ENCODE measurements around the gene NOP9. TPM values are rescaled to one million over a fixed set of nuclear protein-coding genes. Genes with fewer than 3 reads are reported as not detected.

The NOP9 gene
- total RNA-seq, 2 experiments from 2014 or later = 25.9 to 27.5 TPM

GRCh38 chr14:24339284-24340151 is 39.9 kb downstream of the NOP9 start, which contains the start of gene RIPK3:
Gene RIPK3, minus strand, starts transcription at chr14:24339991. Its CDS starts 165 bp downstream, at chr14:24339826.
- TF ChIP-seq CTCF (IDR thresholded peaks at IDR 0.05) = no peak
- H3K4me3 Mint-ChIP-seq = peak within 1 kb of the TSS; percentile 94
- Histone ChIP-seq H3K4me1 (ENCODE audit: insufficient read depth, low read length) (peaks cover 46% of the 10 kb centered on the region), H3K27me3 (ENCODE audit: control insufficient read depth in 1 of 2, insufficient read depth in 2 of 2, low read length in 2 of 2) (peaks cover 11% of the 10 kb centered on the region in 2 experiments), H3K27ac (ENCODE audit: low read depth in 1 of 2, low read length in 2 of 2) (peak within 1 kb of the TSS in 1 of 2 donors; percentile 64), H3K4me3 (ENCODE audit: low read length) (peak within 1 kb of the TSS; percentile 94), H3K36me3 (ENCODE audit: insufficient read depth, low read length) (peaks cover 13% of the 10 kb centered on the region), H3K9me3 (ENCODE audit: control insufficient read depth in 1 of 2, insufficient read depth in 1 of 2, low read length in 2 of 2) (no peaks in the 10 kb centered on the region)
- CTCF ChIA-PET = interaction anchor here (0.7 to 2.3 kb wide), 5 partner anchors 7 to 751 kb away, joined by 3 to 7 read pairs (median 5); partner anchors contain the start of gene CIDEB
- H3K36me3 Mint-ChIP-seq (ENCODE audit: low read depth) = peaks cover 45% of the 10 kb centered on the region
- ATAC-seq (ENCODE audit: poor library complexity) (peak; percentile 93), DNase-seq (peak; percentile 52 to 83 (median 72))
- intact Hi-C loops (cut with DNase I, micrococcal nuclease) = loop anchor here in 1 of 2 experiments (10.0 kb wide), 1 partner anchor 335 kb away; no protein-coding TSS in a partner anchor
- H3K27me3 Mint-ChIP-seq = peaks cover 31% of the 10 kb centered on the region
- no peaks in the 10 kb centered on the region for H3K9me3 Mint-ChIP-seq
- H3K4me1 Mint-ChIP-seq (ENCODE audit: low read depth) = peaks cover 31% of the 10 kb centered on the region
- H3K27ac Mint-ChIP-seq = peak within 1 kb of the TSS; percentile 82
- POLR2A ChIA-PET = interaction anchor here (0.7 to 11.3 kb wide), 8 partner anchors 13 to 97 kb away, joined by 3 to 270 read pairs (median 4); partner anchors contain the start of genes CBLN3, KHNYN, LTB4R and RABGGTA

- H3K27me3 Mint-ChIP-seq = peaks cover 29% of the 10 kb centered on the region
- peaks cover 13% of the 10 kb centered on the region for H3K36me3 ChIP-seq (ENCODE audit: insufficient read depth, low read length)
- no peak overlapping the region for H3K4me3 ChIP-seq (ENCODE audit: low read length)
- no peak for TF ChIP-seq CTCF (IDR thresholded peaks at IDR 0.05)
- no peak overlapping the region for H3K27ac Mint-ChIP-seq
- peaks cover 36% of the 10 kb centered on the region for H3K4me1 ChIP-seq (ENCODE audit: insufficient read depth, low read length)
- no peaks in the 10 kb centered on the region for H3K9me3 ChIP-seq (ENCODE audit: control insufficient read depth in 1 of 2, insufficient read depth in 1 of 2, low read length in 2 of 2)
- peak overlapping the region; percentile 94 for H3K4me3 Mint-ChIP-seq
- DNase-seq (no peak), ATAC-seq (ENCODE audit: poor library complexity) (no peak)
- ChIA-PET POLR2A (interaction anchor here (0.9 to 11.3 kb wide), 5 partner anchors 27 to 98 kb away, joined by 3 to 270 read pairs (median 5); partner anchors contain the start of genes CBLN3, KHNYN, RABGGTA and TINF2), CTCF (interaction anchor here (0.9 to 2.3 kb wide), 4 partner anchors 8 to 752 kb away, joined by 3 to 7 read pairs (median 6); partner anchors contain the start of gene CIDEB)
- intact Hi-C loops (cut with DNase I, micrococcal nuclease) = no loop called here
- peaks cover 21% of the 10 kb centered on the region for H3K4me1 Mint-ChIP-seq (ENCODE audit: low read depth)
- peaks cover 3 to 6% of the 10 kb centered on the region in 2 experiments for H3K27me3 ChIP-seq (ENCODE audit: control insufficient read depth in 1 of 2, insufficient read depth in 2 of 2, low read length in 2 of 2)
- H3K27ac ChIP-seq (ENCODE audit: low read depth in 1 of 2, low read length in 2 of 2) = no peak overlapping the region
- H3K36me3 Mint-ChIP-seq (ENCODE audit: low read depth) = peaks cover 38% of the 10 kb centered on the region
- no peaks in the 10 kb centered on the region for H3K9me3 Mint-ChIP-seq
Observed at GRCh38 chr14:24340606-24341005, 41.0 kb downstream of the NOP9 start.

DNA sequence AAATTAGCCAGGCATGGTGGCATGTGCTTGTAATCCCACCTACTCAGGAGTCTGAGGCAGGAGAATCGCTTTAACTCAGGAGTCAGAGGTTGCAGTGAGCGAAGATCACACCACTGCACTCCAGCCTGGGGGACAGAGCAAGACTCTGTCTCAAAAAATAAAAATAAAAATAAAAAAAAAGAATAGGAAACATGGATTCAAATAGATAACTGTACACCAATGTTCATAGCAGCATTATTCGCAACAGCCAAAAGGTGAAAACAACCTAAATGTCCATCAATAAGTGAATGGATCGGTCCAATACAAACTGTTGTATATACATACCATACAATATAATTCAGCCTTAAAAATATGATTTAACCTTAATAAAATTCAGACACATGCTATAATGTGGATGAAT is 43.2 kb downstream of the NOP9 start:
- peaks cover 15% of the 10 kb centered on the region for H3K36me3 Mint-ChIP-seq (ENCODE audit: low read depth)
- peaks cover 33% of the 10 kb centered on the region for H3K27me3 Mint-ChIP-seq
- no peaks in the 10 kb centered on the region for H3K9me3 ChIP-seq (ENCODE audit: control insufficient read depth in 1 of 2, insufficient read depth in 1 of 2, low read length in 2 of 2)
- H3K9me3 Mint-ChIP-seq = no peaks in the 10 kb centered on the region
- no peak overlapping the region for H3K27ac Mint-ChIP-seq
- DNase-seq = no peak
- peaks cover under 1% of the 10 kb centered on the region for H3K36me3 ChIP-seq (ENCODE audit: insufficient read depth, low read length)
- no peak for TF ChIP-seq CTCF (IDR thresholded peaks at IDR 0.05)
- peaks cover 18% of the 10 kb centered on the region for H3K4me1 Mint-ChIP-seq (ENCODE audit: low read depth)
- ChIA-PET POLR2A (interaction anchor here (11.3 kb wide), 1 partner anchor 90 kb away, joined by 270 read pairs; the partner anchor contains the start of genes CBLN3 and KHNYN), CTCF (interaction anchor here (0.7 to 1.1 kb wide), 3 partner anchors 9 to 12 kb away, joined by 3 read pairs; no protein-coding TSS in a partner anchor)
- ATAC-seq (ENCODE audit: poor library complexity) = no peak
- intact Hi-C loops (cut with DNase I, micrococcal nuclease) = no loop called here
- peaks cover 26% of the 10 kb centered on the region for H3K4me1 ChIP-seq (ENCODE audit: insufficient read depth, low read length)
- no peak overlapping the region for H3K27ac ChIP-seq (ENCODE audit: low read depth in 1 of 2, low read length in 2 of 2)
- H3K4me3 Mint-ChIP-seq = no peak overlapping the region
- H3K4me3 ChIP-seq (ENCODE audit: low read length) = no peak overlapping the region
- H3K27me3 ChIP-seq (ENCODE audit: control insufficient read depth in 1 of 2, insufficient read depth in 2 of 2, low read length in 2 of 2) = peaks cover 6 to 10% of the 10 kb centered on the region in 2 experiments
